GM19328 (cell line): ENCODE data around the gene RGSL1.

Source experiments
- ATAC-seq: cut with Tn5 transposase; IDR thresholded peaks from one replicate; pipeline ENCODE4 v1.9.1; 2021; ENCODE audit warnings: mild to moderate bottlenecking, moderate library complexity; ENCODE audit not compliant: unreplicated experiment

The RGSL1 gene

GRCh38 chr1:182608845-182609610 is 159.1 kb downstream of the RGSL1 start:
- ATAC-seq: no peak
